K562 (cell line): ENCODE measurements around the gene IGIP. TPM values are rescaled to one million over a fixed set of nuclear protein-coding genes. Genes with fewer than 3 reads are reported as not detected.

ENCODE experiments used
- AFF1 ChIP-seq, 2 experiments: fragments of 450-650 bp; IDR thresholded peaks; 2 replicates each; pipeline ENCODE4 v1.6.1; 2018; ENCODE audit warnings: mild to moderate bottlenecking in 2 of 2, low read depth in 1 of 2; ENCODE audit not compliant: partially characterized antibody in 2 of 2
- ARID3B ChIP-seq: fragments of 250-450 bp; sonication (Bioruptor Pico); IDR thresholded peaks from 2 replicates; pipeline ENCODE4 v1.4.0; 2020; ENCODE audit warnings: borderline replicate concordance
- PTBP1 ChIP-seq: fragments of 200-400 bp; formaldehyde crosslinking; IDR thresholded peaks from 2 replicates; pipeline ENCODE4 v1.6.1; 2017; ENCODE audit warnings: low read depth, low read length
- SREBF1 ChIP-seq: fragments of 150-350 bp; IDR thresholded peaks from 2 replicates; pipeline ENCODE4 v1.6.1; 2014; ENCODE audit warnings: antibody characterized with exemption, low read depth, low read length, borderline replicate concordance
- polyA plus RNA-seq, 8 experiments: library from polyadenylated mRNA; depleted of rRNA in 4 of 8; stranded (reverse) in 5 of 8; unstranded in 3 of 8; fragments of >200 nt; fragmentation: Nextera tagmentation in 2 of 8; fragmentation: Illumina TruSeq in 1 of 8; extraction: Ambion mirVana in 2 of 8; extraction: Trizol in 1 of 8; gene quantifications; 2 replicates each; pipeline versions ENCODE4 v1.2.1 to v1.2.3, GENCODE V29; 2011 to 2014; ENCODE audit warnings: inconsistent platforms in 1 of 8, missing spikeins in 1 of 8
- total RNA-seq, 7 experiments: library from RNA; depleted of rRNA in 6 of 7; stranded (reverse); fragments of >200 nt in 6 of 7; fragmentation: Illumina TruSeq in 2 of 7; extraction: Trizol in 2 of 7; gene quantifications; 2 replicates each; pipeline versions ENCODE4 v1.2.1 to v1.2.3, GENCODE V29; 2011 to 2021; ENCODE audit warnings: low replicate concordance in 1 of 7

The IGIP gene
- total and polyA plus RNA-seq, 9 of the 15 experiments (the other 6 are each of a cell fraction or from before 2014, with no cell fraction given): 0.52 to 1.6 (median 1.2) TPM

- TF ChIP-seq AFF1 (IDR thresholded peaks at IDR 0.05; ENCODE audit: low read depth in 1 of 2, partially characterized antibody in 2 of 2) (no peak), SREBF1 (no peak), PTBP1 (no peak), ARID3B (CRISPR knock-in tag) (no peak)
These were observed 28.2 kb downstream of the IGIP start (continued) for GRCh38 chr5:140153905-140154304.
